ENCODE data around the gene FGF11.

DNA sequence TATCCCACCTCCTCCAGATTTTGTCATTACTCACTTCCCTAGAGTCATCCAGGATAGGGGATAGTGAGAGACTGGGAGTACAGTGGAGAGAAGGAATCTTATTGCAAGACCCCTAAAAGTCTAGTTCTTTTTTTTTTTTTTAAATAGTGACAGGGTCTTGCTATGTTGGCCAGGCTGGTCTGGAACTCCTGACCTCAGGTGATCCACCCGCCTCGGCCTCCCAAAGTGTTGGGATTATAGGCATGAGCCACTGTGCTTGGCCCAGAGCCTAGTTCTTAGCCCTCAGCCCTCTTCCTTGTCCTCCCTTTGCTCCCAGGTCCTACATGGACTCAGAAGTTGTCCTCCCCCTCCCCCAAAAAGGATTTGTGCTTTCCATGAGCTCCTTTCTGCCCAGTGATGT is 2.8 kb downstream of the FGF11 start:
- TF ChIP-seq, protein P1, sequence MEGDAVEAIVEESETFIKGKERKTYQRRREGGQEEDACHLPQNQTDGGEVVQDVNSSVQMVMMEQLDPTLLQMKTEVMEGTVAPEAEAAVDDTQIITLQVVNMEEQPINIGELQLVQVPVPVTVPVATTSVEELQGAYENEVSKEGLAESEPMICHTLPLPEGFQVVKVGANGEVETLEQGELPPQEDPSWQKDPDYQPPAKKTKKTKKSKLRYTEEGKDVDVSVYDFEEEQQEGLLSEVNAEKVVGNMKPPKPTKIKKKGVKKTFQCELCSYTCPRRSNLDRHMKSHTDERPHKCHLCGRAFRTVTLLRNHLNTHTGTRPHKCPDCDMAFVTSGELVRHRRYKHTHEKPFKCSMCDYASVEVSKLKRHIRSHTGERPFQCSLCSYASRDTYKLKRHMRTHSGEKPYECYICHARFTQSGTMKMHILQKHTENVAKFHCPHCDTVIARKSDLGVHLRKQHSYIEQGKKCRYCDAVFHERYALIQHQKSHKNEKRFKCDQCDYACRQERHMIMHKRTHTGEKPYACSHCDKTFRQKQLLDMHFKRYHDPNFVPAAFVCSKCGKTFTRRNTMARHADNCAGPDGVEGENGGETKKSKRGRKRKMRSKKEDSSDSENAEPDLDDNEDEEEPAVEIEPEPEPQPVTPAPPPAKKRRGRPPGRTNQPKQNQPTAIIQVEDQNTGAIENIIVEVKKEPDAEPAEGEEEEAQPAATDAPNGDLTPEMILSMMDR (IDR thresholded peaks at IDR 0.05), result no peak
- TF ChIP-seq POLR2A (IDR thresholded peaks at IDR 0.05), result no peak

All from heart left ventricle (tissue), 13 donors.